OCI-LY3 (cell line): ENCODE measurements around the gene KIF6.

Source experiments
- H2AFZ ChIP-seq: fragments of 200-600, 300-600 bp; shearing (Covaris generic); 2 replicates; pipeline ENCODE4 v1.6.0; 2014; ENCODE audit warnings: antibody characterized with exemption, low read depth, low read length
- H3K27ac ChIP-seq: fragments of 200-600, 300-600 bp; sonication (generic); 2 replicates; pipeline ENCODE4 v1.5.1; 2014; ENCODE audit warnings: mild to moderate bottlenecking, low read length, moderate library complexity, mixed read lengths
- H3K27me3 ChIP-seq: fragments of 200-600, 300-600 bp; sonication (generic); 2 replicates; pipeline ENCODE4 v1.6.1; 2014; ENCODE audit warnings: low read depth, low read length, mixed read lengths
- H3K36me3 ChIP-seq: fragments of 200-600, 300-600 bp; sonication (generic); replicated peaks from 2 replicates; pipeline ENCODE3; 2014; ENCODE audit warnings: low read depth, low read length, mixed read lengths
- H3K4me1 ChIP-seq: fragments of 300-600, 200-600 bp; sonication (generic); 2 replicates; pipeline ENCODE4 v1.6.1; 2014; ENCODE audit warnings: low read length, mixed read lengths
- H3K4me2 ChIP-seq: fragments of 200-600, 300-600 bp; sonication (generic); 2 replicates; pipeline ENCODE4 v1.6.1; 2014; ENCODE audit warnings: low read length, mixed read lengths
- H3K4me3 ChIP-seq: fragments of 300-600, 200-600 bp; sonication (generic); 2 replicates; pipeline ENCODE4 v1.5.1; 2014; ENCODE audit warnings: antibody characterized with exemption, mild to moderate bottlenecking, low read length, moderate library complexity
- H3K79me2 ChIP-seq: fragments of 300-600, 200-600 bp; shearing (Covaris generic); 2 replicates; pipeline ENCODE4 v1.6.1; 2014; ENCODE audit warnings: mild to moderate bottlenecking, low read length, mixed read lengths
- H3K9ac ChIP-seq: fragments of 300-600, 200-600 bp; shearing (Covaris generic); 2 replicates; pipeline ENCODE4 v1.6.0; 2014; ENCODE audit warnings: mild to moderate bottlenecking, low read length, moderate library complexity
- H3K9me3 ChIP-seq: fragments of 200-600, 300-600 bp; shearing (Covaris generic); 2 replicates; pipeline ENCODE4 v1.6.1; 2014; ENCODE audit warnings: low read length, mixed read lengths; ENCODE audit not compliant: insufficient read depth
- H4K20me1 ChIP-seq: fragments of 200-600, 300-600 bp; sonication (generic); 2 replicates; pipeline ENCODE4 v1.6.1; 2016; ENCODE audit warnings: low read length, mixed read lengths; ENCODE audit not compliant: insufficient read depth
- EZH2phosphoT487 ChIP-seq: fragments of 200-600 bp; shearing (Covaris generic); IDR thresholded peaks from 2 replicates; pipeline ENCODE4 v1.6.1; 2018; ENCODE audit warnings: antibody characterized with exemption, mixed run types, low read depth
- TF ChIP-seq, protein P1 (sequence below): fragments of 200-600, 300-600 bp; sonication (generic); IDR thresholded peaks from 2 replicates; pipeline ENCODE4 v1.5.1; 2014; ENCODE audit warnings: antibody characterized with exemption, low read length, low read depth

The KIF6 gene

DNA sequence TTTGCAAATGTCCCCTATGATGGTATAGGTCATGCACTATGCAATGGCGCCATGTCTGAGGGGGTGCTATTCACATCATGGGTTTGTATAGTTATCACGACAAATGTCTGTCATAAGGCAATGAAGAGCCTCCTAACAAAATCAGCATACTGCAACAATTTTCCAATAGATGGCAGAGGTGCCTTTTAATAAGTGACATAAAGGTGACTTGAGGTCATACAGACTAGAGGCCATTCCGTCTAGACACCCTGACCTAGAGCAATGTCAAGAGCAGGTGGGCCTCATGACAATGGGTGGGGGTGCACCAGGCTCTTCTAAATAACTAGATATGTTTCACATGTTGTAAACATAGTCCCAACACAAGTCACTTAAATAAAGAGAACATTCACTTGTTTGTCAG lies 107.7 kb downstream of the KIF6 start:
- Histone ChIP-seq H3K4me3 (no peak overlapping the region), H2AFZ (no peak overlapping the region), H3K4me2 (no peak overlapping the region), H3K27ac (no peak overlapping the region), H3K9me3 (no peaks in the 10 kb centered on the region), H3K79me2 (no peaks in the 10 kb centered on the region), H4K20me1 (no peaks in the 10 kb centered on the region), H3K9ac (no peak overlapping the region), H3K27me3 (no peaks in the 10 kb centered on the region), H3K36me3 (no peaks in the 10 kb centered on the region), H3K4me1 (peaks cover 38% of the 10 kb centered on the region)
- TF ChIP-seq EZH2phosphoT487: no peak
- TF ChIP-seq, protein P1, sequence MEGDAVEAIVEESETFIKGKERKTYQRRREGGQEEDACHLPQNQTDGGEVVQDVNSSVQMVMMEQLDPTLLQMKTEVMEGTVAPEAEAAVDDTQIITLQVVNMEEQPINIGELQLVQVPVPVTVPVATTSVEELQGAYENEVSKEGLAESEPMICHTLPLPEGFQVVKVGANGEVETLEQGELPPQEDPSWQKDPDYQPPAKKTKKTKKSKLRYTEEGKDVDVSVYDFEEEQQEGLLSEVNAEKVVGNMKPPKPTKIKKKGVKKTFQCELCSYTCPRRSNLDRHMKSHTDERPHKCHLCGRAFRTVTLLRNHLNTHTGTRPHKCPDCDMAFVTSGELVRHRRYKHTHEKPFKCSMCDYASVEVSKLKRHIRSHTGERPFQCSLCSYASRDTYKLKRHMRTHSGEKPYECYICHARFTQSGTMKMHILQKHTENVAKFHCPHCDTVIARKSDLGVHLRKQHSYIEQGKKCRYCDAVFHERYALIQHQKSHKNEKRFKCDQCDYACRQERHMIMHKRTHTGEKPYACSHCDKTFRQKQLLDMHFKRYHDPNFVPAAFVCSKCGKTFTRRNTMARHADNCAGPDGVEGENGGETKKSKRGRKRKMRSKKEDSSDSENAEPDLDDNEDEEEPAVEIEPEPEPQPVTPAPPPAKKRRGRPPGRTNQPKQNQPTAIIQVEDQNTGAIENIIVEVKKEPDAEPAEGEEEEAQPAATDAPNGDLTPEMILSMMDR: peak; percentile 30; the same call in 1 of the 2 replicates

DNA sequence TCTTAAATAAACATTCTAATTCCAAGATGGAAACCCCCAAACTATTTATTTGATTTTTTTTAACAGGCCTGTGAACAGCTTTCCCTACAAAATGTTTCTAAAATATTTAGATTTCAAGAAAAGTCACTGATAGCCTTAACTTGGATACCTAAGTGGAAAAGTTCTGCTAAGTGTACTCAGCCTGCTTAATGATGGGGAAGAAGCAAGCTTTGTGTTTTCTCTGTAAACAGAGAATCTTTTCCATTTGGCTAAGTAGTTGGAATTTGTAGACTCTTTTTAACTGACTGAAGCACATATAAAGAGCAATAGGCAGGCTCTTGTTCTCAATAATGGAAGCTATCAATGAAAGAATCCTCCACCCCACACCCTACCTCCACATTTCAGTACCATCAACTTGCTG lies 108.2 kb downstream of the KIF6 start:
- Histone ChIP-seq H3K4me2 (no peak overlapping the region), H3K36me3 (no peaks in the 10 kb centered on the region), H3K27me3 (no peaks in the 10 kb centered on the region), H3K9me3 (no peaks in the 10 kb centered on the region), H3K9ac (no peak overlapping the region), H3K4me3 (no peak overlapping the region), H3K4me1 (peaks cover 38% of the 10 kb centered on the region), H3K27ac (no peak overlapping the region), H3K79me2 (no peaks in the 10 kb centered on the region), H2AFZ (no peak overlapping the region), H4K20me1 (no peaks in the 10 kb centered on the region)
- TF ChIP-seq, protein P1: no peak
- TF ChIP-seq EZH2phosphoT487: no peak

DNA sequence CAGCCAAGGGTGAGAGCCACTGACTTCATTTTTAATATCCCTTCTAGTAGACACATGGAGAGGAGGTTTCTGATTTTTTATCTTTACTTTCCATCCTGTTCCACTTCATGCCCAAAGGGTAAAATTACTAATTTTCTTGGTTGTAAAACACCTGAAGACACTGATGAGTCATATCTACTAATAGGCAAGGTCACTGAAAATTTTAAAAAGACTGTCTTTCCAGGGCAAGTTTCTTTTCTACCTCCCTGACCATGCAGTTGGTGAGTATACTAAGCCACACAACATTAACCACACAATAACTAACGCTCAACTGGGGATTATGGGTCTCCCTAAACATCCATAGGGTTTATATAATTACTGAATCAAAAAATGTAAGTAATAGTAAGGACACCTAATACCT lies 109.6 kb downstream of the KIF6 start:
- TF ChIP-seq, protein P1: no peak
- no peak for TF ChIP-seq EZH2phosphoT487
- H3K4me2 ChIP-seq: peak overlapping the region; percentile 21
- no peak overlapping the region for H3K9ac ChIP-seq
- no peaks in the 10 kb centered on the region for H3K27me3 ChIP-seq
- H3K36me3 ChIP-seq: no peaks in the 10 kb centered on the region
- no peaks in the 10 kb centered on the region for H4K20me1 ChIP-seq
- H3K4me1 ChIP-seq: peaks cover 42% of the 10 kb centered on the region
- H2AFZ ChIP-seq: no peak overlapping the region
- no peak overlapping the region for H3K4me3 ChIP-seq
- no peak overlapping the region for H3K27ac ChIP-seq
- H3K9me3 ChIP-seq: no peaks in the 10 kb centered on the region
- H3K79me2 ChIP-seq: no peaks in the 10 kb centered on the region

DNA sequence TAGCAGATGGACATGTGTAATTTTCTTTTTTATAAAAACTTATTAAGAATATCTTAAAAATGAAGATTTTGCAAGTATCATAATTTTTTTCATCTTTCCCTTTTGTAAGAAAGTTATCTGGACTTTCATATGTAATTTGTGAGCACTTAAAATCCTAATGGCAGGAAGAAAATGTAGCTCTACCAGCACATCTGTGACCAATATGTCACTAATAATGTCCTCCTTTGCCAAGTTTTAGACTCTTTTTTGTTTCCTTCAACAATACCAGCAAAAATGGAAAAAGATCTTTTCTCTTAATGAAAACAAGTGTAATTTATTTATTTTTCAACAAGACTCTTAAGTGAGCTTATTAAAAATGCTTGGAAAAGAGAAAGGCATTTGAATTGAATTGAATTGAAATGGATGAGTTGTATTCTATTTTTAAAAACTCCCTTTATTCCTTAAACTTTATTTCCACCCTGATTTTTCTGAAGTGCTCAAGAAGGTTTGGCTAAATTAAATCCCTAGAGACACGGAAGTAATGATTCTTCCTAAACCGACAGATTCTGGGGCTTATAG lies 110.7 kb downstream of the KIF6 start:
- Histone ChIP-seq H3K4me1 (peaks cover 53% of the 10 kb centered on the region), H3K4me3 (no peak overlapping the region)
- TF ChIP-seq, protein P1: no peak
- TF ChIP-seq EZH2phosphoT487: no peak

More for the DNA sequence above, 110.7 kb downstream of the KIF6 start:
- Histone ChIP-seq H3K9ac (no peak overlapping the region), H4K20me1 (no peaks in the 10 kb centered on the region), H3K79me2 (no peaks in the 10 kb centered on the region), H3K9me3 (no peaks in the 10 kb centered on the region), H3K27me3 (no peaks in the 10 kb centered on the region), H3K4me2 (peak overlapping the region; percentile 24; the same call in 1 of the 2 replicates), H2AFZ (no peak overlapping the region), H3K36me3 (no peaks in the 10 kb centered on the region), H3K27ac (no peak overlapping the region)
